Stimulated activated memory B cell treated with anti-CD40 and anti-IgM and Interleukin-4, amounts not matched to agents 10 μg/mL and 1 μg/mL and 100 μg/mL, for 72 hours (primary cell): Measurements from ENCODE around the gene EBF4.

ENCODE experiments used
- ATAC-seq: fragments of 150-1000 bp; cut with Tn5 transposase; 2 replicates; pipeline ENCODE4 v1.10.0; 2021
- H3K27ac Mint-ChIP-seq: one replicate; pipeline ENCODE4 v1.8.0; 2022; ENCODE audit warnings: mild to moderate bottlenecking, mixed read lengths
- H3K27me3 Mint-ChIP-seq: one replicate; pipeline ENCODE4 v1.8.0; 2022; ENCODE audit warnings: mixed read lengths
- H3K36me3 Mint-ChIP-seq: one replicate; pipeline ENCODE4 v1.8.0; 2022; ENCODE audit warnings: mixed read lengths
- H3K4me1 Mint-ChIP-seq: one replicate; pipeline ENCODE4 v1.8.0; 2022; ENCODE audit warnings: mixed read lengths
- H3K4me3 Mint-ChIP-seq: one replicate; pipeline ENCODE4 v1.8.0; 2022; ENCODE audit warnings: mild to moderate bottlenecking, moderate library complexity, mixed read lengths
- H3K9me3 Mint-ChIP-seq: one replicate; pipeline ENCODE4 v1.8.0; 2022; ENCODE audit warnings: mixed read lengths

The EBF4 gene

DNA sequence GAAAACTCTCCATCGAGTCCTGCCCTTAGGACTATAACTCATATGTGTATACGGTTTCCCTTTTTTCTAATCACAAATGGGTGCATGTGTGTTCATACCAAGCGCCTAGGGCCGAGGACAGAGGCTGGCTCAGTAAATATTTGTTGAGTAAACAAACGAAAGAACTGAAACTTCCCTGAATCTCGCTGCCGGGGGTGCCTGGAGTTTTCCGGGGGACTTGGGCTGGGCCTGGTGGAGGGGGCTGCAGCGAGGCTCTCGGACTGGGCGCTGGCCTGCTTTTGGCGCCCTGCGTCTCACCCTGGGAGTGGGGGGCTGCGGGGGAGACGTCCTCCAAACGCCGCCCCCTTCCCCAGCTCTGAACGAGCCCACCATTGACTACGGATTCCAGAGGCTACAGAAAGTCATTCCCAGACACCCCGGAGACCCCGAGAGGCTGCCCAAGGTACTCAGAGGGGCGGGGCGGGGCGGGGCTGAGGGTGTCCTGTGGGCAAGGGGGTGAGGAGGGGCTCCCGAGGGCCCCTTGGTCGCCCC is 58.8 kb downstream of the EBF4 start:
- no peak for ATAC-seq
- peaks cover 58% of the 10 kb centered on the region for H3K27me3 Mint-ChIP-seq
- peaks cover 33% of the 10 kb centered on the region for H3K4me1 Mint-ChIP-seq
- H3K9me3 Mint-ChIP-seq = peaks cover 3% of the 10 kb centered on the region
- H3K36me3 Mint-ChIP-seq = no peaks in the 10 kb centered on the region
- H3K27ac Mint-ChIP-seq = no peak overlapping the region
- H3K4me3 Mint-ChIP-seq = peak overlapping the region; percentile 32

DNA sequence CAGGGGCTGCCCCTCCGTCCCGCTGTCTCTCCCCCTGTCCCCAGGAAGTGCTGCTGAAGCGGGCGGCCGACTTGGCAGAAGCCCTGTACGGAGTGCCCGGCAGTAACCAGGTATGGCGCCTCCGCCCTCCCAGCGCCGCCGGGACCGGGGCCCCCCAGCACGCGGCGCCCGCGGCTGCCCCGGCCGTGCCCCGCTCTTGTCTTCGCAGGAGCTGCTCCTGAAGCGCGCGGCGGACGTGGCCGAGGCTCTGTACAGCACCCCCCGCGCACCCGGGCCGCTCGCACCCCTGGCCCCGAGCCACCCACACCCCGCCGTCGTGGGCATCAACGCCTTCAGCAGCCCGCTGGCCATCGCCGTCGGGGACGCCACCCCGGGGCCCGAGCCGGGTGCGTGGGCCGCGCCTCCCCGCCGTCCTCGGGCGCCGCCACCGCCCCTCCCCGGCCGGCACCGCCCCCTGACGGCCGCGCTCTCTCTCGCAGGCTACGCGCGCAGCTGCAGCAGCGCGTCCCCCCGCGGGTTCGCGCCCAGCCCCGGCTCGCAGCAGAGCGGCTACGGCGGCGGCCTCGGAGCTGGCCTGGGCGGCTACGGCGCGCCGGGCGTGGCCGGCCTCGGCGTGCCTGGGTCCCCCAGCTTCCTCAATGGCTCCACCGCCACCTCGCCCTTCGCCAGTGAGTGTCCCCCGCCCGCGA is 59.4 kb downstream of the EBF4 start:
- Mint-ChIP-seq H3K4me3 (no peak overlapping the region), H3K27me3 (peaks cover 64% of the 10 kb centered on the region), H3K9me3 (peaks cover 3% of the 10 kb centered on the region), H3K36me3 (no peaks in the 10 kb centered on the region), H3K27ac (no peak overlapping the region), H3K4me1 (peaks cover 33% of the 10 kb centered on the region)
- peak; percentile 18 for ATAC-seq

DNA sequence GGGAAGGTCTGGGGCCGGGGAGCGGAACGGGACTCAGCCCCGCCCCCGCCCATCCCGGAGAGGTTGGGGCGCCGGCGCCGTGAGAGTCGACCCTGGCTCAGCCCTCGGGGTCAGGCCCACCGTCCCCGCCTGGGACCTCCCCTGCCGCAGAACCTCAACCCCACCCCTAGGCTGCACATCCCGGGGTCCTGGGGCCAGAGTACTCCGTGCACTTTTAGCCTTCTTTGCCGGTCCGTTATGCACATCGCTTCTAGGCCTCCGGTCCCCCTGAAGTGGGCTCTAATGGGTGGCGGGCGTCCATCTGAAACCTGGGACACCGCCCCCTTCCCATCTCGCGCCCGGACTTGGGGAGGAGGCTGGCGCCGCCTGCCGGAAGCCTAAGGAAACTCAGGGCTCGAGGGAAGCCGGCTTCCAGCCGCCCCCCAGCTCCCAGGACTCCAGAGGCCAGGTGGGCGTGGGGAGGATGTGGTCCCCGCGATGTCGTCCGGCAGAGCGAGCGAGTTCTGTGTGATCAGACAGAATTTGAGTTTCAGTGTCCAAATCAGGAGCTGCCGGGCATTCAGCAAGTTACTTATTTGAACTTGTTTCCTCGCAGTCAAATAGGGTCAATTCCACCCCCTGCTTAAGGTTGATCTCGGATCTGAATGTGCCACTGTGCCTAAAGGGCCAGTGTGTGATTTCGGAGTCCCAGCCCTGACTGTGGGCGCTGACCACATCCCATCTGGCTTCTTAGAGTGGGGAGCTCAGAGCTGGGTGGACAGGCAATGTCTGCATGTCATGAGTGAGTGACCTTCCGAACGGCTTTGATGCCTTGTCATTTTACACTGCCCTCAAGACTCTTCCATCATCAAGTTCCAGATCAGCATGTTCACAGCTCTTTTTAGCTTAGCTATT is 60.2 kb downstream of the EBF4 start:
- H3K9me3 Mint-ChIP-seq = peaks cover 1% of the 10 kb centered on the region
- peaks cover 72% of the 10 kb centered on the region for H3K27me3 Mint-ChIP-seq
- ATAC-seq = no peak
- H3K36me3 Mint-ChIP-seq = no peaks in the 10 kb centered on the region
- H3K27ac Mint-ChIP-seq = no peak overlapping the region
- peak overlapping the region; percentile 68 for H3K4me3 Mint-ChIP-seq
- peaks cover 33% of the 10 kb centered on the region for H3K4me1 Mint-ChIP-seq

DNA sequence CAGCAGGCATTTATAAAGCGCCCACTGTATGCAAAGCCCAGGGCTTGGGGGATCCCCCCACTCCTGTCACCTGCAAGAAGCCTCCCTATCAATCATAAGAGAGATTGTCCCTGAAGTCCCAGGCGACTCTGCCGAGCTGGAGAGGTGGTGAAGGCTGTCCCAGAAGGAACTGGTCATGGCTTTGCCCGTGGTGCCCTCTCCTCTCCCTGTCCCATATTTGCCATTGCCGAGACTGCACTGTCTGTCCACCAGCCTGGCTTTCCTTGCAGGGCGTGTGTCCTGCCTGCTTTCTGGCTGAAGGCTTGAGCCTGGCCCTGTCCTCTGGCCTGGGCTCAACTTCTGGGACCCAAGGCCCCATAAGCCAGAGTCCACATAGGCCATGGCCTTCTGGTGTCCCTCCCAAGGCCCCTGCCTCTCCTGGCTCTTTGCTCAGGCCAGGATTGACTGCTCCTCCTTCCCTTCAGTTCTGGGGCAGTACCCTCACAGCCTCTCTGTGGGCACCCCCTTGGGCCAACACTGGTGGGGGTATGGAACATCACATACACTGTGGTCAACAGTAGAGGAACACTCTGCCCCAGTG is 61.0 kb downstream of the EBF4 start:
- Mint-ChIP-seq H3K27ac (no peak overlapping the region), H3K27me3 (peaks cover 78% of the 10 kb centered on the region), H3K4me3 (peak overlapping the region; percentile 50), H3K4me1 (peaks cover 33% of the 10 kb centered on the region), H3K36me3 (no peaks in the 10 kb centered on the region), H3K9me3 (no peaks in the 10 kb centered on the region)
- no peak for ATAC-seq

DNA sequence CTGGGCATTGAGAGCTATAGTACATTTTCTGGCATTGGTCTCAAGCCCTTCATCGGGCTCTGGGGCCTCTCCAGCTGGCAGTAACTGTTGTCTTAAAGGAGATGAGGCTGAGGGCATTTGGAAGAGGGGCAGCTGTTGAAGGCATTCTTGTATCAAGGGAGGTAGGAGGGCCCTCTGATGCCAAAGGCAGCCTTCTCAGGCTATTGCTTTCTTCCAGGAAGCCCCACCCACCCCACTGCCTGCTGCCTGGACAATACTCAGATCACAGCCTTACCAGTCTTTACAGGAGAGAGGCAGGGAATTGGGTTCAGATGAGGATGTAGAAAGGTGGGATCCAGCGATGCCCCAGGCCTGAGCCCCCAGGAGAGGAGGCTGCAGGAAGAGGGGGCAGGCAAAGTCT is 61.8 kb downstream of the EBF4 start:
- Mint-ChIP-seq H3K4me3 (no peak overlapping the region), H3K27ac (no peak overlapping the region), H3K9me3 (no peaks in the 10 kb centered on the region), H3K27me3 (peaks cover 86% of the 10 kb centered on the region), H3K36me3 (no peaks in the 10 kb centered on the region), H3K4me1 (peaks cover 33% of the 10 kb centered on the region)
- no peak for ATAC-seq

DNA sequence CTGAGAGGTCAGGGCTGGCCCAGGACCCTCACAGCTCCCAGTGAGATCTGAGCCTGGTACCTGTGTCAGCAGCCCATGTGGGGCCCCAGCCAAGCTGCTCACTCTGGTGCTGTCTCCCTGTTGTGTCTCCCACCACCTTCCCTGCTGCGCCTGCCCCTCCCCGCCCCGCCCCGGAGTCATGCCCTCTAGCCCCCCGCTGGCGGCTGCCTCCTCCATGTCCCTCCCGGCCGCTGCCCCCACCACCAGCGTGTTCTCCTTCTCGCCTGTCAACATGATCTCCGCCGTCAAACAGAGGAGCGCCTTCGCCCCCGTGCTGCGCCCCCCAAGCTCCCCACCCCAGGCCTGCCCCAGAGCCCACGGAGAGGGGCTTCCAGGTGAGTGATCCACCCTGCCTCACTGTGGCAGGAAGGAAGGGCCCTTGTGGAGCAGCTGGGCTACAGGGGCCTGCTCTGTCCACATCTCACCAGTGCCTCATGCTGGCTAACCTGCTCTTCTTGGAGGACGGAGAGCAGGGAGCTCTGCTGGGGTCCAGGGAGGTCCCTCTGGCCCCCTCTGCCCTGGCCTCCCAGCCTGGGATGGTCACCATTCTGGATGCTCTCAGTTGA is 63.0 kb downstream of the EBF4 start:
- peaks cover 86% of the 10 kb centered on the region for H3K27me3 Mint-ChIP-seq
- no peak overlapping the region for H3K4me3 Mint-ChIP-seq
- H3K36me3 Mint-ChIP-seq = no peaks in the 10 kb centered on the region
- peaks cover 24% of the 10 kb centered on the region for H3K4me1 Mint-ChIP-seq
- ATAC-seq = no peak
- no peaks in the 10 kb centered on the region for H3K9me3 Mint-ChIP-seq
- no peak overlapping the region for H3K27ac Mint-ChIP-seq

DNA sequence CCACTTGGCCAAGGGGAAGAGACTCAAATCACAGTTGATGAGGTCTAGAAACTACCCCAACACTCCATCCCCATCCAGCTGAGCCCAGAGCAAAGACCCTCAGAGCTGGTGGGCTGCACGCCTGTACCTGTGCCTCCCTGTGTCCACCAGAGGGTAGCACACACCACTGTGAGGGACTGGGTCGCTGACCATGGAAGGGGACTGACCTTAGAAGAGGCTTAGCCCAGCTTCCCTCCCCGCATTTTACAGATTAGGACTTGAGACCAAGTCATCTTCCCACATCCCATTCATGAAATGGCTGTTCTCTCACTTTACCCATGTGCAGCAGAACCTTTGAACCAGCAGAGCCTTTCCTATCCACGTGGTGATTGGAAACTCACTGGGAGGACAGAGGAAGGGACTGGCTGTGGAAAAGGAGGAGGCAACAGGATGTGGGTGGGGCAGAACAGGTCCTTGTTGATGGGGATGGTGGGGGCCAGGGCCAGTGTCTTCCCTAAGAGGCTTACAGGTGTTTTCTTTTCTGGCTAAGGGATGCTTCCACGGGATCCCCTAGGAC is 63.6 kb downstream of the EBF4 start:
- Mint-ChIP-seq H3K27me3 (peaks cover 86% of the 10 kb centered on the region), H3K9me3 (no peaks in the 10 kb centered on the region), H3K4me3 (no peak overlapping the region), H3K27ac (no peak overlapping the region), H3K4me1 (peaks cover 18% of the 10 kb centered on the region), H3K36me3 (no peaks in the 10 kb centered on the region)
- no peak for ATAC-seq

DNA sequence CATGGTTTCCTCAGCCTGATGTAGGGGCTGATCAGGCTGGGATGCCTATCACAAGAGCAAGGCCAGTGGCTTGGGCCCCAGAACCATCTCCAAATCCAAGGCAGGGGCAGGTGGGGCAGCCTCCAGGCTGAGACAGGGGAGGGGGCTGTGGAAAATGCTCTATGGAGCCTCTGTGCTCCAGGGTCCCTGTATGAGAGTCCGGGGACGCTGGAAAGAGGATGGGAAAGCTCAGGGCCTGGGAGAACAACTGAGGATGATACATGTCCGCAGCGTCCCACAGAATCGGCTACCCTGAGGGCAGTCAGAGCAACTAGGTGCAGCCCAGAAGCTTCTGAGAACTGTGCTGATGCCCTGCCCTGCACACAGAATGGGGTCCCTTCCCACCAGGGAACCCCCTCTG is 64.4 kb downstream of the EBF4 start:
- H3K36me3 Mint-ChIP-seq = no peaks in the 10 kb centered on the region

DNA sequence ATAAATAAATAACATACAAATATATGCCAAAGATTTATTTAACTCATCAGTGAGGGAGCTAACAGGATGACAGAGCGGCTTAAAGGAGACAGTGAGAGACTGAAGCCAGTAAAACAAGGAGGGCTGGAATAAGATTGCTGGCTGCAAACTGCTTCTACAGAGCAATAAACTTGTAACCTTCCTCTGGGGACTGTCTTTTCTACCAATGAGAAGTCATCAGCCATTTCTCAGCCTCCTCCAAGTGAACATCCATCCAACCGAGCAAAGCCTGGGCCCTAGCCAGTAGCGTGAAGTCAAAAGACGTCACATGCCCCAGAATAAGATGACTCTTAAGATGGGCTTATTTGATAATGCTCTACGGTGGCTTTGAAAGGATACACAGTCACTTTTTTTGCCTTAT is 65.4 kb downstream of the EBF4 start:
- H3K27me3 Mint-ChIP-seq = peaks cover 98% of the 10 kb centered on the region
- no peak for ATAC-seq
- H3K4me1 Mint-ChIP-seq = peaks cover 11% of the 10 kb centered on the region
- H3K4me3 Mint-ChIP-seq = no peak overlapping the region
- no peaks in the 10 kb centered on the region for H3K36me3 Mint-ChIP-seq
- H3K9me3 Mint-ChIP-seq = no peaks in the 10 kb centered on the region
- H3K27ac Mint-ChIP-seq = no peak overlapping the region

More for the DNA sequence above, 64.4 kb downstream of the EBF4 start:
- Mint-ChIP-seq H3K4me3 (no peak overlapping the region), H3K27me3 (peaks cover 92% of the 10 kb centered on the region), H3K9me3 (no peaks in the 10 kb centered on the region), H3K4me1 (peaks cover 16% of the 10 kb centered on the region), H3K27ac (no peak overlapping the region)
- ATAC-seq = no peak

DNA sequence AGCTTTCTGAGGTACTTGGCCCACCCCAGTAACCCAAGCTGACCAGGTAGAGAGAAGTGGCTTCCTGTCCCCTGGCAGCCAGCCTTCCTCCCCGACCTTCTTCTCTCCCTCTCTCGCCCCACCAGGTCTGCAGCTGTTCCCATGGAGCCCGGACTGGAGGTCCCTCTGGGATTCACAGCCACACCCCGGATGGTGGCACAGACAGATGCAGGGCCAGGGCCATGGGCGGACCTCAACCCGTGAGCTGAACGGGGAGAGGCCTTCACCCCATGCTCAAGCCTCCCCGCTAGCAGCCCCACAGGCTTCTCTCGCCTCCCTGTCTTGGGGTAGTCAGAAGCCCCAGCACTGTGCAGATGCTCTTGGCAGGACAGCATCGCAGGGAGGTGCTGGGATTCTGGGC is 66.6 kb downstream of the EBF4 start:
- peaks cover 98% of the 10 kb centered on the region for H3K27me3 Mint-ChIP-seq
- H3K9me3 Mint-ChIP-seq = no peaks in the 10 kb centered on the region
- no peak overlapping the region for H3K27ac Mint-ChIP-seq
- ATAC-seq = peak; percentile 32
- H3K4me1 Mint-ChIP-seq = no peaks in the 10 kb centered on the region
- no peak overlapping the region for H3K4me3 Mint-ChIP-seq
- H3K36me3 Mint-ChIP-seq = no peaks in the 10 kb centered on the region

DNA sequence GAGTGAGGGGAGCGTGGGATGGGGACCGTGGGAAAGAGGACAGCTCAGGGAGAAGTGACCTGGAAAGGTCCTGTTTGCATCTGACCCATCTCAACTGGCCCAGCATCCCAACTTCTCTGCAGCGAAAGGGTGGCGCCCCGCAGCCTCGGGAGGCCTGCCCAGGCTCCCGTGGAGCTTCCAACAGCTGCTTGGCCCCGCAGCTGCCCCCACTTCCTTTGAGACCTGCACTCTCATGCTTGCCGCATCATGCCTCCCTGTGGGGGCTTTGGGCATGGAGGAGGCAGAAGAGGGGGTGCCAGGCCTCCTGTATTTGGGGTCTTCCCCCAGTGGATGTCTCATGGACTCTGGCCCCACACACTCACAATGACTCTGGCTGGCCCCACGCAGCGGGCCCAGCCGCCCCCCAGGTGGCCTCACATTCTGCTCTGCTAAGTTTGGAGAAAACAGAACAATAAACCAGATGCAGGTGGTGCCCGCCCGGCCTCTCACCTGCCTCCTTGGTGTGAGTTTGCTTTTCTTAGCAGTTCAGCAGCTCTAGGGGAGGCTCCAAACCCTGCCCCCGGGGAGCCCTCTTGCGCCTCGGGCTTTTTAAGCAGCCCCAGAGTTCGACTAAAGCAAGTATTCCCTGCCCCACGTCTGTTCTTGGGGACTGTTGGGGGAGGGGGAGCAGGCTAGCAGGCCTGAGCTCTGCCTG is 67.2 kb downstream of the EBF4 start:
- no peak overlapping the region for H3K27ac Mint-ChIP-seq
- no peak for ATAC-seq
- H3K9me3 Mint-ChIP-seq = no peaks in the 10 kb centered on the region
- no peak overlapping the region for H3K4me3 Mint-ChIP-seq
- no peaks in the 10 kb centered on the region for H3K36me3 Mint-ChIP-seq
- H3K4me1 Mint-ChIP-seq = no peaks in the 10 kb centered on the region
- peaks cover 95% of the 10 kb centered on the region for H3K27me3 Mint-ChIP-seq

DNA sequence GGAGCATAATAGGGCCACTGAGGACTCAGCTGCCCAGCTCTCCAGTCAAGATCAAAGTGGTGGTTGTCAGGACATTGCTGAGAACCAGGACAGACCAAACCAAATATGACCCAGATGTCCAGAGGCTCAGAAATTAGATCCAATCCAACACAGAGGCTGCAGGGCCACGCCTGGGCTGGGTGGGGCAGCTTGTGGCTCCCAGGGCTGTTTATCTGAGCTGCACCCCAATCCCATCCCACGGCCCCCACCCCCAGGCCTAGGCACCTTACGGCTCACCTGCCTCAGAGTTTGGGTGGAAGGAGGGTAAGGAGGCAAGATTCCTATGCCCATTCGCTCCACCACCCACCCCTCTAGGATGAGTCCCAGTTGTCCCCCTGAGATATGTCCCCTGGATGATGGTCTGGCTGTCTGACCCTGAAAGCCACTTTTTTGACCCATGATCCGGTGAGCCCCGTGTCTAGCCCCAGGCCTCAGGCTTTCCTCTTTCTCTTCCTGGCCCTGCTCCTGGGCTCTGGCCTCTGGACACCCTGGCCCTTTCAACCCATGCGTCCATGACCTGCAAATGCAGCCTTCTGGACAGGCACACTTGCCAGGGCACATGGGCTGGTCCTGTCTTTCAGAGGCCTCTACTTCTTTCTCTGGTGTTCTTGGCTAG is 67.8 kb downstream of the EBF4 start:
- H3K9me3 Mint-ChIP-seq = no peaks in the 10 kb centered on the region

DNA sequence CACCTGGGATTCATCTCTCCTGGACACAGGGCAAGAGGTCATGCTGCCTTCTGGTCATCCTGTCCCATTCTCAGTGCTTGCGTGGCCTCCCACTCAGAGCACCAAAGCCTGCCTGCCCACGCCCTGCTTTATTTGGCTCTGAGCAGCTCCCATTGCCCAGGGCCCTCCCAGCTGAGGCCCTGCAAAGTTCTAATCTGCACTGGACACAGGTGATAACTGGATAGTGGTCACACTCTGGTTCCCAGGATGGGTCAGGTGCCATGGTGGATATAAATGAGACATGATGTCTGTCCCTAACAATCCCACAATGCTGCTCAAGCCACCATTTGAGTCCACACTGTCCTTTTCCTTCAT is 68.3 kb downstream of the EBF4 start:
- no peak for ATAC-seq
- H3K4me1 Mint-ChIP-seq = no peaks in the 10 kb centered on the region
- peaks cover 83% of the 10 kb centered on the region for H3K27me3 Mint-ChIP-seq
- H3K27ac Mint-ChIP-seq = no peak overlapping the region
- H3K36me3 Mint-ChIP-seq = no peaks in the 10 kb centered on the region
- no peak overlapping the region for H3K4me3 Mint-ChIP-seq
- H3K9me3 Mint-ChIP-seq = no peaks in the 10 kb centered on the region

More for the DNA sequence above, 67.8 kb downstream of the EBF4 start:
- ATAC-seq = no peak
- Mint-ChIP-seq H3K36me3 (no peaks in the 10 kb centered on the region), H3K27me3 (peaks cover 88% of the 10 kb centered on the region), H3K27ac (no peak overlapping the region), H3K4me3 (no peak overlapping the region), H3K4me1 (no peaks in the 10 kb centered on the region)

DNA sequence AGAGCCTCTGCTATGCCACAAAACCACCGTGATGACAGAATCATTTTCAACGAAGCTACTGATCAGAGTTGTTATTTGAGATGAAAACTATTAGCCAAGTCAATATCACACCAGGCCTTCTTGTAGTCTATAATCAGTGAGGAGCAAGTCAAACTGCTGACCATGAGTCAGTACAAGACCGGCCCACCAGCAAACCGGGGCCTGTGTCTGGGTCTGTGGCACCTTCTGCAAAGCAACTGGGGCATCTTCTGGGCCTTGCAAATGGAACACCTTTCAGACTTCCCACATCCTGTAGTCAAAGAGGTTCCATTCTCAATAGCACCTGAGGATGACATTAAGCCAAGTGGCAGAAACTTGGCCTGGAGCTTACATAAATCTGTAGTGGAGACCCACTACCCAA is 69.3 kb downstream of the EBF4 start:
- ATAC-seq = no peak
- Mint-ChIP-seq H3K9me3 (no peaks in the 10 kb centered on the region), H3K27me3 (peaks cover 74% of the 10 kb centered on the region)

More for the DNA sequence above, 69.3 kb downstream of the EBF4 start:
- Mint-ChIP-seq H3K36me3 (no peaks in the 10 kb centered on the region), H3K27ac (no peak overlapping the region), H3K4me1 (no peaks in the 10 kb centered on the region), H3K4me3 (no peak overlapping the region)
